GM10266 (cell line): ENCODE data around the gene L3HYPDH.

Experiments
- DNase-seq: peaks from one replicate; pipeline ENCODE4 v3.0.0; 2012; ENCODE audit errors: extremely low spot score
- TF ChIP-seq, protein P1 (sequence below): IDR thresholded peaks from 2 replicates; pipeline ENCODE4 v1.5.1; 2012; ENCODE audit warnings: mild to moderate bottlenecking, low read depth; ENCODE audit not compliant: control insufficient read depth, insufficient read depth; ENCODE audit errors: missing control alignments

L3HYPDH gene

DNA sequence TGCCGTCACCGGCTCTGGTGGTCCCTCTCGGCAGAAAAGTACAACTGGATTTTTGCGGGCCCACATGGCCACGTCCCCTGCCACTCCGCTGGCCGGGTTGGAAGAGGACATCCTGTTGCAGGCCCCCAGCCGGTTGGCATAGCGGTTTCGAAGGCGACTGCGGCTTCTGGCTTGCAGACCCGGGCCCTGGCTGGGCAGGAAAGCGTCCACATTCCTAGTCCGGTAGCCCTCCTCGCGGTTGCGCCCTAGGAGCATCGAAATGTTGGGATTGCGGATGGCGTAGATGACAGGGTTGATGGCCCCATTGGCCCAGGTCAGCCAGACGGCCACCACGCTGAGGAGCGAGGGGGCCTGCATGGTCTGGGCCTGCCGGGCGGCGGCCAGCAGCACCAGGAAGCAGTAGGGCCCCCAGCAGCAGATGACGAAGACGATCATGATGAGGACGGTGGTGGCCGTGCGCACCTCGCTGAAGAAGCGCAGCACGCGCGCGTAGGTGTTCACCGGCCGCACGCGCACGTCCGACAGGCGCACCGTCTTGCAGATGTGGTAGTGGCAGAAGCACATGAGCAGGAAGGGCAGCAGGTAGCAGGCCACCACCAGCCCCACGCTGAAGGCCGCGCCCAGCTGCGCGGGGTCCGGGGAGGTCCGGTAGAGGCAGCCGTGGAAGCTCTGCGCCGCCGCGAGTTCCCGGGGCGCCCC is 20.3 kb downstream of the L3HYPDH start:
- DNase-seq: peak; percentile 48

DNA sequence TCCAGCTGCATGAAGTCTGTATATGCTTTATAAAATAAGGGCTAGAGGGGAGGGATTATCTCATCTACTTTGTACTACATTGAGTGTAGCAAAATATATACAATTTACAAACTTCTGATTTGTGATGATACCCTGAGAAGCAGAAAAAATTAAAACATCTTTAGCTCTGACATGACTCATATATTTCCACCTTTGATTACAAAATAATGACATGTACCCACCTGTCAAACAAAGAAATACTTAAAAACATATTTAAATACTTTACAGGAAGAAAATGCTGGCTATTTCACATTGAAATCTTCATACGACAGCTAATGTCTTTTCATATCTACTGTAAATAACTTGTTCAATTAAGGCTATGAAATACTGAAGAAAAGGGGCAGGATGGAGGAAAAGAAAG is 22.3 kb downstream of the L3HYPDH start:
- TF ChIP-seq, protein P1, sequence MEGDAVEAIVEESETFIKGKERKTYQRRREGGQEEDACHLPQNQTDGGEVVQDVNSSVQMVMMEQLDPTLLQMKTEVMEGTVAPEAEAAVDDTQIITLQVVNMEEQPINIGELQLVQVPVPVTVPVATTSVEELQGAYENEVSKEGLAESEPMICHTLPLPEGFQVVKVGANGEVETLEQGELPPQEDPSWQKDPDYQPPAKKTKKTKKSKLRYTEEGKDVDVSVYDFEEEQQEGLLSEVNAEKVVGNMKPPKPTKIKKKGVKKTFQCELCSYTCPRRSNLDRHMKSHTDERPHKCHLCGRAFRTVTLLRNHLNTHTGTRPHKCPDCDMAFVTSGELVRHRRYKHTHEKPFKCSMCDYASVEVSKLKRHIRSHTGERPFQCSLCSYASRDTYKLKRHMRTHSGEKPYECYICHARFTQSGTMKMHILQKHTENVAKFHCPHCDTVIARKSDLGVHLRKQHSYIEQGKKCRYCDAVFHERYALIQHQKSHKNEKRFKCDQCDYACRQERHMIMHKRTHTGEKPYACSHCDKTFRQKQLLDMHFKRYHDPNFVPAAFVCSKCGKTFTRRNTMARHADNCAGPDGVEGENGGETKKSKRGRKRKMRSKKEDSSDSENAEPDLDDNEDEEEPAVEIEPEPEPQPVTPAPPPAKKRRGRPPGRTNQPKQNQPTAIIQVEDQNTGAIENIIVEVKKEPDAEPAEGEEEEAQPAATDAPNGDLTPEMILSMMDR: no peak
- no peak for DNase-seq

More for the DNA sequence above, 20.3 kb downstream of the L3HYPDH start:
- TF ChIP-seq, protein P1: no peak

DNA sequence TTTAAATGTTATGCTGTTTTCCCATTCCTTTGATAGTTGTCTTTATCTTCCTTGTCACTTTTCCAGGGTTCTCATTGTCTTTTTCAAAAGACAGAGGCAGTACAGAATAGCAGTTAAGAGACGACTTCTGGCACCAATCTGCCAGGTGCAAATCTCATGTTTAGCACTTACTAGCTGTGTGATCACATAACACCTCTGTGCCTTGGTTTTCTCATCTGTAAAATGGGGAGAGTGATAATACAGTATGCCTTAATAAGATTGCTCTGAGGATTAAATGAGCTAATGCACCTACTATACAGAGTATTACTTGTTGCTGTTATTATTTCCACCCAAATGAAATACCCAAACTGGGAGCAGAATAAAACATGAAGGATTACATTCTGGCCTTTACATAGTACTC is 23.8 kb downstream of the L3HYPDH start:
- TF ChIP-seq, protein P1: no peak

DNA sequence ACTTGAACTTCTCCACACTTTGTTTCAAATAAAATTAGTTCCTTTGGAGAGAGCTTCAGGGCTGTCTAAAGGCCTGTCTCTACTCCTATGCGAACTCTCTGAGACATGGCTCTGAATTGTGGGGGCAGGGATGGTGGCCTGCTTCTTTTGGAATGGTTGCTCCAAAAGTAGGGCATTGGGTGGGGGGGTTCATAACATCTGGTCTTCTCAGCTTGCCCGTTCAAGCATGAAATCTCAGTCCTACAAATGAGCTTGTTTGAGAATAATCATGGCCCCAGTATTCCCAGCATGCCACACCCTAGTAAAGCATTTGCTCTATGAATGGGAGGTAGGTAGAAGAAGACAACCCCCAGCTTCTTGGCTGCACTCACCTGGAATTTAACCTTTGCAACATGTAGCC is 25.7 kb downstream of the L3HYPDH start:
- TF ChIP-seq, protein P1: no peak
- DNase-seq: no peak

More for the DNA sequence above, 23.8 kb downstream of the L3HYPDH start:
- no peak for DNase-seq

DNA sequence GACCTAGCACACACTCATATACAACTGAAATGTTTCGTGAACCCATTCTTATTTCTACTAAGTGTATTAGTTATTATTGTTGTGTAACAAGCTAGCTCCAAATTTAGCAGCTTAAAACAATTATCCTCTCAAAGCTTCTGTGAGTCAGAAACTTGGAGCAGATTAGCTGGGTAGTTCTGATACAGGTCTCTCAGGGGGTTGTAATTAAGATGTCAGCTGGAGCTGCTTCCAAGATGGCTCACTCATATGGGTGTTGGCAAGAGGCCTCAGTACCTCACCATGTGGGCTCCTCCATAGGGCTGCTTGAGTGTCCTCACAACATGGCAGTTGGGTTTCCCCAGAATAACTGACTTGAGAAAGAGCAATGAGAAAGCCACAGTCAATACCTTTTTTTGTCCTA is 28.8 kb downstream of the L3HYPDH start:
- DNase-seq: no peak

DNA sequence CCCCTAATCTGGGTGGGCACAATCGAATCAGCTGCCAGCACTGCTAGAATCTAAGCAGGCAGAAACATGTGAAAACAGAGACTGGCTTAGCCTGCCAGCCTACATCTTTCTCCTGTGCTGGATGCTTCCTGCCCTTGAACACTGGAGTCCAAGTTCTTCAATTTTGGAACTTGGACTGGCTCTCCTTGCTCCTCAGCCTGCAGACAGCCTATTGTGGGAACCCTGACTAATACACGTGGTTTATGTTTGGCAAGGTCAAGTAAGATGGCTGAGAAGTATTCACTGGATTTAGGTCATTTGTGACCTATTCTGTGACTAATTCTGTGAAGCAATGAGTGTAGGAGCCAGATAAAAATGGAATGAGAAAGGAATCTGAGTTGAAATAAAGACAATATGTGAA is 30.1 kb downstream of the L3HYPDH start:
- no peak for DNase-seq
- TF ChIP-seq, protein P1: no peak

More for the DNA sequence above, 28.8 kb downstream of the L3HYPDH start:
- TF ChIP-seq, protein P1: no peak

DNA sequence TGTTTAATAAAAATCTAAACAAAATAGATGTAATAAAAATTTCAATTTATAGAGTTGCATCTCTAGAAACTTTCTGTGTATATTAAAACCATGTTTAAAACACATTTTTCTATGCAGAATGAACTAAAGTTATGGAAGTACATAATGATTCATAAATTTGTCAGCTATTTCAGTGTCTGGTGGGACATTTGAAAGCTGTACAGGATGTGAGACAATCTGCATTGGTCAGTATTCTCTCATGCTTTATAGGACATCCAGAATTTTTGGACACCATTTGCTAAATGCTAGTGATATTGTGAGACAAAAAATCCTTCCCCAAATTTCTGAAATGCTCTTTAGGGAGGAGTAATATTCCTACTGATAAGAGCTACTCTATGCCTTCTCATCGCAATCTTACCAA is 32.4 kb downstream of the L3HYPDH start:
- DNase-seq: no peak
- TF ChIP-seq, protein P1: no peak
